Osteoblast (primary cell): ENCODE results near the gene ARHGEF16. TPM values are rescaled to one million over a fixed set of nuclear protein-coding genes. Genes with fewer than 3 reads are reported as not detected.

ENCODE experiments used
- DNase-seq: peaks from one replicate; pipeline ENCODE4 v3.0.0; 2011; ENCODE audit warnings: low spot score, mixed read lengths; ENCODE audit not compliant: insufficient read length; ENCODE audit errors: missing footprints
- H2AFZ ChIP-seq: 2 replicates; pipeline ENCODE4 v1.6.0; 2011; ENCODE audit warnings: mild to moderate bottlenecking, low read length
- H3K27ac ChIP-seq: 2 replicates; pipeline ENCODE4 v1.5.1; 2011; ENCODE audit warnings: mild to moderate bottlenecking, low read depth, low read length, moderate library complexity
- H3K27me3 ChIP-seq: 2 replicates; pipeline ENCODE4 v1.6.0; 2012; ENCODE audit warnings: mild to moderate bottlenecking, control low read depth, inconsistent platforms, low read length, moderate library complexity; ENCODE audit not compliant: insufficient read depth
- H3K36me3 ChIP-seq: 2 replicates; pipeline ENCODE4 v1.5.1; 2011; ENCODE audit warnings: mild to moderate bottlenecking, low read length, control low read depth, moderate library complexity; ENCODE audit not compliant: insufficient read depth
- H3K4me1 ChIP-seq: 2 replicates; pipeline ENCODE4 v1.5.1; 2011; ENCODE audit warnings: mild to moderate bottlenecking, low read length, control low read depth, moderate library complexity; ENCODE audit not compliant: insufficient read depth
- H3K4me2 ChIP-seq: 2 replicates; pipeline ENCODE4 v1.6.0; 2011; ENCODE audit warnings: mild to moderate bottlenecking, low read length; ENCODE audit not compliant: insufficient read depth
- H3K4me3 ChIP-seq: fragments of 200-600 bp; sonication (generic); 3 replicates; pipeline ENCODE4 v1.5.1; 2012; ENCODE audit warnings: mild to moderate bottlenecking, low read length, inconsistent platforms; ENCODE audit not compliant: insufficient read depth
- H3K79me2 ChIP-seq: 2 replicates; pipeline ENCODE4 v1.6.0; 2012; ENCODE audit warnings: mild to moderate bottlenecking, low read length, control low read depth, inconsistent platforms; ENCODE audit not compliant: insufficient read depth
- H3K9me3 ChIP-seq: 2 replicates; pipeline ENCODE4 v1.5.1; 2011; ENCODE audit warnings: low read depth, low read length, control low read depth
- H4K20me1 ChIP-seq: 2 replicates; pipeline ENCODE4 v1.6.0; 2012; ENCODE audit warnings: mild to moderate bottlenecking, low read length, control low read depth; ENCODE audit not compliant: insufficient read depth
- total RNA-seq: library from RNA; depleted of rRNA; stranded (reverse); fragments of >200 nt; gene quantifications from 2 replicates; pipeline ENCODE4 v1.2.3, GENCODE V29; 2012
- TF ChIP-seq, protein P1 (sequence below): IDR thresholded peaks from 2 replicates; pipeline ENCODE4 v1.5.1; 2011; ENCODE audit warnings: mild to moderate bottlenecking, low read depth, low read length, moderate library complexity; ENCODE audit errors: extremely low read depth

ARHGEF16 gene
- total RNA-seq, 1 donor = not detected

GRCh38 chr1:3463013-3463385 is 8.5 kb downstream of the ARHGEF16 start:
- TF ChIP-seq, protein P1, sequence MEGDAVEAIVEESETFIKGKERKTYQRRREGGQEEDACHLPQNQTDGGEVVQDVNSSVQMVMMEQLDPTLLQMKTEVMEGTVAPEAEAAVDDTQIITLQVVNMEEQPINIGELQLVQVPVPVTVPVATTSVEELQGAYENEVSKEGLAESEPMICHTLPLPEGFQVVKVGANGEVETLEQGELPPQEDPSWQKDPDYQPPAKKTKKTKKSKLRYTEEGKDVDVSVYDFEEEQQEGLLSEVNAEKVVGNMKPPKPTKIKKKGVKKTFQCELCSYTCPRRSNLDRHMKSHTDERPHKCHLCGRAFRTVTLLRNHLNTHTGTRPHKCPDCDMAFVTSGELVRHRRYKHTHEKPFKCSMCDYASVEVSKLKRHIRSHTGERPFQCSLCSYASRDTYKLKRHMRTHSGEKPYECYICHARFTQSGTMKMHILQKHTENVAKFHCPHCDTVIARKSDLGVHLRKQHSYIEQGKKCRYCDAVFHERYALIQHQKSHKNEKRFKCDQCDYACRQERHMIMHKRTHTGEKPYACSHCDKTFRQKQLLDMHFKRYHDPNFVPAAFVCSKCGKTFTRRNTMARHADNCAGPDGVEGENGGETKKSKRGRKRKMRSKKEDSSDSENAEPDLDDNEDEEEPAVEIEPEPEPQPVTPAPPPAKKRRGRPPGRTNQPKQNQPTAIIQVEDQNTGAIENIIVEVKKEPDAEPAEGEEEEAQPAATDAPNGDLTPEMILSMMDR = no peak
- H3K27ac ChIP-seq = no peak overlapping the region

DNA sequence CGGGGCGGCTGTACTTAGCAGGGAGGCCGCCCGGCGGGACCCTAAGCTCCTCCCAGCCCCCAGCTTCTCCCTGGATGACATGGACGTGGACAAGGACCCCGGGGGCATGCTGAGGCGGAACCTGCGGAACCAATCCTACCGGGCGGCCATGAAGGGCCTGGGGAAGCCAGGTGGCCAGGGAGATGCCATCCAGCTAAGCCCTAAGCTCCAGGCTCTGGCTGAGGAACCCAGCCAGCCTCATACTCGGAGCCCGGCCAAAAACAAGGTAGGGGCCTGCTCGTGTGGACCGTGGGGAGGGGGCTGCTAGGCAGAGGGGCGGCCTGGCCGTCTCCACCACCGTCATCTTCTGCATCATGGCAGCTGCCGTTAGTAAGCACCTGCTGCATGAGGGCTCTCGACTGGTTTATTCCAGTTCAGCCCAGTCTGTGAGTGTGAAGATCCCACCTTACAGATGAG is 9.0 kb downstream of the ARHGEF16 start:
- Histone ChIP-seq H3K36me3 (no peaks in the 10 kb centered on the region), H3K79me2 (no peaks in the 10 kb centered on the region), H3K4me1 (no peaks in the 10 kb centered on the region), H3K27ac (no peak overlapping the region), H3K27me3 (peaks cover 6% of the 10 kb centered on the region), H3K4me2 (no peak overlapping the region), H3K4me3 (no peak overlapping the region), H2AFZ (no peak overlapping the region), H4K20me1 (no peaks in the 10 kb centered on the region), H3K9me3 (no peaks in the 10 kb centered on the region)
- DNase-seq = peak; percentile 59
- TF ChIP-seq, protein P1 = no peak

More at GRCh38 chr1:3463013-3463385, 8.5 kb downstream of the ARHGEF16 start:
- Histone ChIP-seq H3K4me1 (no peaks in the 10 kb centered on the region), H3K36me3 (no peaks in the 10 kb centered on the region), H4K20me1 (no peaks in the 10 kb centered on the region), H2AFZ (no peak overlapping the region), H3K4me2 (no peak overlapping the region), H3K9me3 (no peaks in the 10 kb centered on the region), H3K79me2 (no peaks in the 10 kb centered on the region), H3K4me3 (no peak overlapping the region), H3K27me3 (peaks cover 6% of the 10 kb centered on the region)
- DNase-seq = no peak

DNA sequence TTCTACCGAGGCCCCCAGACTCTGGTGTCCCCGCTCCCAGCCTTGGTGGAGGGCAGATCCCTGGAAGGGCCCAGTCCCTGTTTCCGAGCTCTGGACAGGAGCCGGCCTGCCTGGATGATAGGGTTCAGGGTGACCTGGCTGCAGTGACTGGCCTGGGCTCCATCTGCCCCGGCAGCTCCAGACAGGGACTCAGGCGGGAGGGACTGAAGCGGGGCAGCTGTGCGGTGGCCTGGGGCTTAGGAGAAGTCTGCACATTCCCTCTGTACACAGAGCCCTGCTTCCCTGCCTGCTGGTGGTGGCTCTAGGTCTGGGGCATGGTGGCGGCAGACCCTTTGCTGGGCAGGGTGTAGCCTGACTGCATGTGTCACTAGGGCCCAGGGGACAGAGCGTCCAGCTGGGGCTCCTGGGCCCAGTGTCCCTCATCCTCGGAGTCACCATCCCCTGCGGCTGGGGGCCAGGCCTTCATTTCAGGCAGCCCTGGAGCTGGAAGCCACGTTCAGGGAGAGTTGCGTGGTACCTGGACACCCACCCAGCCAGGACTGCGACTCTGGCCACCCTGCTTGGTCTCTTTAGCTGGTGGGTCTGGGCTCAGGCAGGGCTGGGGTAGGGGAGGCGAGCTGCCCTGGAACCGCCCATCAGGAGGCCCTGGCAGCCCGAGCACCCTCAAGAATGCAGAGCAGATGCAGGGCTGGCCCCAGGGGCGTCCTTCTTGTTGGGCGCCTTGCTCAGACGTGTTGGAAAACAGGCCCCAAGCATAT is 9.6 kb downstream of the ARHGEF16 start:
- Histone ChIP-seq H3K36me3 (no peaks in the 10 kb centered on the region), H3K79me2 (no peaks in the 10 kb centered on the region), H3K4me3 (no peak overlapping the region), H3K27me3 (peaks cover 6% of the 10 kb centered on the region), H3K9me3 (no peaks in the 10 kb centered on the region), H4K20me1 (no peaks in the 10 kb centered on the region), H3K4me1 (no peaks in the 10 kb centered on the region), H2AFZ (no peak overlapping the region), H3K27ac (no peak overlapping the region), H3K4me2 (no peak overlapping the region)
- TF ChIP-seq, protein P1 = no peak
- DNase-seq = peak; percentile 78

DNA sequence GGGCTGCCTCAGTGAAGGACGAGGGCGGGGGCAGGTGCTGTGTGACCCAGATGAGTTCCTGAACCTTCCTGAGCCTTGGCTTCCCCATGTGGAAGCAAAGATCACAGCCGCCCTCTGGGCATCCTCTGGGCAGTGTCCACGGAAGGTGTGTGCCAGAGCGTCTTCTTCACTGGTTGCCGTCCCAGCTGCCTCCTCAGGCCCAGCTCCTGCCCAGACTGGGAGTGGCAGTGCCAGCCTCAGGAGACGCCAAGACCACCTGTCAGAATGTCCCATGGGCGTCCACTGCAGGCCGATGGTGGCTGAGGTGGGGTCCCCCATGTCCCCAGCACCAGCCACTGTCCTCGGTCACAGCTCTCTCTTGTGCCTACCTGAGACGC is 10.2 kb downstream of the ARHGEF16 start:
- no peaks in the 10 kb centered on the region for H3K36me3 ChIP-seq
- H3K27ac ChIP-seq = no peak overlapping the region
- no peak overlapping the region for H3K4me2 ChIP-seq
- H2AFZ ChIP-seq = no peak overlapping the region
- H4K20me1 ChIP-seq = no peaks in the 10 kb centered on the region
- DNase-seq = no peak
- H3K4me3 ChIP-seq = no peak overlapping the region
- no peaks in the 10 kb centered on the region for H3K4me1 ChIP-seq
- TF ChIP-seq, protein P1 = no peak
- H3K27me3 ChIP-seq = peaks cover 6% of the 10 kb centered on the region
- H3K79me2 ChIP-seq = no peaks in the 10 kb centered on the region
- H3K9me3 ChIP-seq = no peaks in the 10 kb centered on the region
